HG02943 (cell line): ENCODE measurements around the gene HPGDS.

ENCODE experiments used
- ATAC-seq: cut with Tn5 transposase; IDR thresholded peaks from one replicate; pipeline ENCODE4 v1.9.1; 2021; ENCODE audit warnings: mild to moderate bottlenecking, low read depth, moderate library complexity; ENCODE audit not compliant: unreplicated experiment

The HPGDS gene

DNA sequence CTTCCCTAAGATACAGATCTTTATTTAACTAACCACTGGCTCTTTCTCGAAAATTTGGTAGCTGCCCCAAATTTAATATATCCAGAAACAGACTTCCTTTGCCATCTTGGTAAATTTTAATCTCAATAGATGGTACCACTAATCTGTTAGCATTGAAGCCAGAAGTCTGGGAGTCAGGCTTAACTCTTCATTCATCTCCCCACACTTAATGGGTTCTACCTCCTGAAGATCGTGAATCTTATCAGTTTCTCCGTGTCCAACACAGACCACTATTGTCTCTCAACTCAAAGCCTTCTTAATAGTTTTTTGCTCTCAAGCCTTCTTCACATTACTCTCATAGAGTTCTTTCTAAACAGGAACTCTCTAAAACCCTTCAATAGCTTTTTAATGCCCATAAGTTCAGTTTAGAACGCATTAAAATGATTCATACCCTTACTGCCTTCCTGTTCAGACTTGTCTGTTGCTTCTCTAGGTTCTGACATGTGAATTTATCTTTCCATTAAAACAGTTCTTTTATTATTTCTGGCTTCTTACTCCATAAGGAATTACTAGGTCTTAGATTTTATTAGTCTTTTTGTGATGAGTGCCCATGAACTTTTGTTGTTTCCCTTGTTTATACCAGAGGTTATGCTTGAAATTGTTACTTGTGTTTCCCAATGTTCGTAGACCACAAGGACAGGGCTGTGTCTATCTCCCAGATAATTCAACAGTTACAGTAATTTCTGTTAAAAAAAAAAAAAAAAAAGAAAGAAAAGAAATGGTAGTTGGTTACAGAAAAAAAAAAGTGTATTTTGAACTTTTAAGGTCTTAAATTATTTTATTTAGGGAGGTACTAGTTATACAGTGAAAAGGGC, 80.2 kb downstream of the HPGDS start:
- no peak for ATAC-seq

DNA sequence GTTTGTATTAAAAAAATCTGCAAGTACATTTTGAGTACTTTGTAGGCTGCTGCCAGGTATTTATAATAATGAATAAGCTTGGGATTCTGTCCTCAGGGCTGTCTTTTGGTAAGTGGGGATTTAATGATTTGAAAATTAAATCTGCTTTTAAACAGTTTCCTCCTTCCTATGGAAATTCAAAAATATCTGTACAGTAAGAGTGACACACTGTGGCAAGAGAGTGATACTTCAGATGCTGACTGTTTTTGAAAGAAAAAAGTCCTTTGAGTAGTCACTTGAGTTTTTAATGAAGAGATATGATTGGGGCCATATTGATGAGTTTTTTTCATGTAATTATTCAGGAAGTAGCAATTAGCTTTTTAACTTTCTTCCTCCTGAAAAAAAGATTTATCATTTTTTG, 85.8 kb downstream of the HPGDS start:
- no peak for ATAC-seq

DNA sequence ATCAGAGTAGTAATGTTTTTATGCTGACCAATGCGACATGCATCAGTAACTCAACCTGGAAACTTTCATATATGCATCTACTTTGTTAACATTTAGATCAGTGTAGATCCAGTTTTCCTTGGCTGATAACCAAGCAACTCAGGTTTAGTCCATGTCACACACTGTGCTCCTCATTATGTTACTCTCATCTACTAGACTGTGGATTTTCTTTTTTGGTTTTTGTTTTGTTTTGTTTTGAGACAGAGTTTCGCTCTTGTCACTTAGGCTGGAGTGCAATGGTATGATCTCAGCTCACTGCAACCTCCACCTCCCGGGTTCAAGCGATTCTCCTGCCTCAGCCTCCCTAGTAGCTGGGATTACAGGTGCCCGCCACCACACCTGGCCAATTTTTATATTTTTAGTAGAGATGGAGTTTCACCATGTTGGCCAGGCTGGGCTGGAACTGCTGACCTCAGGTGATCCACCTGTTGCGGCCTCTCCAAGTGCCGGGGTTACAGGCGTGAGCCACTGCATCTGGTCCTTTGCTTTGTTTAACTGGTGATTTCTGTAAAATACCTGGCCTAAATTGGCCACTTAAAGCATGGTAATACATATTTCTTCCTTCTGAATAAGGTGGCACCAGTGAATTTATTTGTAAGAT, 86.4 kb downstream of the HPGDS start:
- ATAC-seq = no peak

DNA sequence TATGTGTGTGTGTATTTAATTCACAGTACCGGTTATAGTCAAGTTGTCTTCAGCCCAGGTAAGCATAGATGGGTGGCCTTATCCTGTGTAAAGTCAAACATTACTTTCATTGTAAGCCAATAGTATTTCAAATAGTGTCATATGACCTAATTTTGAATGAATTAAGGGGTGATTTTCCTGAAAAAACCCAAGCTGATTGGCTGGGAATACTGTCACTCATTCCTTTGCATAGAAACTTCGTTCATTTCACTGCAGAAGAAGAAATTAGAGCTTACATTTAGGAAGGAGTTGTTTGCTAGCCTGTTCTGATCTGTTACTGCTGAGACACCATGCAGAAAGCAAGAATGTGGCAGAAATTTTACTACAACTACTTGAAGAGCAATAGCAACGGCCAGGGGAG, 89.6 kb downstream of the HPGDS start:
- ATAC-seq = no peak

DNA sequence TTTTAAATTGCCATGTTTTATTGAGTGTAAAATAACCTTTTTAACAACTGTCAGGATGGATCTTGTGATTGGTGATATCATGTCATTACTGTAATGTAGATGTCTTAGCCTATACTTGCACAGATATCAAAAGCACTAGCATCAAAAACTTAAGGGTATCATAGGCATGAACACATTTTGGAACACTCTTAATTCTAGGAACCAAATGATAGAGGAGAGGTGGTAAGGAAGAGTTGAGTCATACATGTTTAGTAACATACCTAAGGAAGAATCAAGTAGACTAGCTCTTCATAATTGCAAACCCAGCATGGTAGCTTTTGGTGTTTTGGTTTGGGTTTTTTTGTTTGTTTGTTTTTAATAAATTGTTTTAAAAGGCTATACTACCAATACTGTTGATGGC, 91.5 kb downstream of the HPGDS start:
- no peak for ATAC-seq
